HCT116 (cell line): ENCODE data around the gene MYDGF. TPM values are rescaled to one million over a fixed set of nuclear protein-coding genes. Genes with fewer than 3 reads are reported as not detected.
A peak's percentile ranks its signal among the peaks of the same experiment; 100 is the strongest.

ENCODE experiments used
- ATAC-seq: fragments of 200-7000 bp; cut with Tn5 transposase; 2 replicates; pipeline ENCODE4 v1.9.1; 2020; ENCODE audit warnings: mild to moderate bottlenecking, moderate library complexity
- BruUV-seq: library from RNA; stranded (reverse); fragments of 400-500 nt; replicated peaks from 2 replicates; lab custom pipeline; 2021; lab: Mats Ljungman, UMichigan
- CTCF ChIA-PET: fragments of 300-600 bp; sonication (Branson Sonifier 250); formaldehyde crosslinking; loops from one replicate; lab custom pipeline; 2021; ENCODE audit warnings: antibody characterized with exemption; lab: Charles Lee
- POLR2A ChIA-PET: fragments of 300-600, 350-600 bp; sonication (Branson Sonifier 250); formaldehyde crosslinking; loops from one replicate; lab custom pipeline; 2021; ENCODE audit warnings: antibody characterized with exemption; lab: Charles Lee
- RAD21 ChIA-PET, 2 experiments: fragments of 300-600 bp; sonication (Branson Sonifier 250); formaldehyde crosslinking; loops; one replicate each; lab custom pipeline; 2023; ENCODE audit warnings: low total read pairs in 2 of 2; ENCODE audit not compliant: uncharacterized antibody in 2 of 2, unreplicated experiment in 2 of 2, low non-redundant PET in 1 of 2; lab: Charles Lee
- DNase-seq: peaks from one replicate; pipeline ENCODE4 v3.0.0-alpha.2; 2010; ENCODE audit warnings: low read depth, low spot score
- H2AFZ ChIP-seq: fragments of 200-600 bp; shearing (Covaris generic), sonication (generic); 2 replicates; pipeline ENCODE4 v1.6.1; 2017; ENCODE audit warnings: low read depth, mixed run types, mixed read lengths, antibody characterized with exemption, low read length; ENCODE audit not compliant: poor library complexity, severe bottlenecking
- H3K27ac ChIP-seq: 2 replicates; pipeline ENCODE4 v1.5.1; 2012; ENCODE audit warnings: low read depth, low read length
- H3K27me3 ChIP-seq: fragments of 200-600 bp; sonication (generic); 2 replicates; pipeline ENCODE4 v1.6.1; 2016; ENCODE audit warnings: mixed run types, low read length, mixed read lengths; ENCODE audit not compliant: insufficient read depth
- H3K36me3 ChIP-seq, 2 experiments: fragments of 200-500 bp in 1 of 2; fragments of 200-600 bp in 1 of 2; sonication (Bioruptor generic) in 1 of 2; sonication (generic) in 1 of 2; 2 replicates each; pipeline versions ENCODE4 v1.5.1 to v1.6.1; 2014 to 2016; ENCODE audit warnings: low read length in 2 of 2, inconsistent platforms in 1 of 2, mixed read lengths in 1 of 2, mixed run types in 1 of 2; ENCODE audit not compliant: insufficient read depth in 2 of 2, control insufficient read depth in 1 of 2
- H3K4me1 ChIP-seq, 2 experiments: fragments of 200-600 bp in 1 of 2; sonication (generic) in 1 of 2; 2 replicates each; pipeline versions ENCODE4 v1.5.1 to v1.6.1; 2012 to 2017; ENCODE audit warnings: low read length in 2 of 2, inconsistent platforms in 1 of 2, mild to moderate bottlenecking in 1 of 2, mixed read lengths in 1 of 2, mixed run types in 1 of 2, moderate library complexity in 1 of 2; ENCODE audit not compliant: insufficient read depth in 2 of 2, control insufficient read depth in 1 of 2
- H3K4me2 ChIP-seq: fragments of 200-600 bp; sonication (generic); 2 replicates; pipeline ENCODE4 v1.6.1; 2017; ENCODE audit warnings: mixed run types, low read length, mixed read lengths
- H3K4me3 ChIP-seq, 2 experiments: fragments of 200-600 bp in 1 of 2; sonication (generic) in 1 of 2; replicated peaks in 1 of 2; 2 replicates each; pipeline ENCODE4 v1.5.1; 2011 to 2016; ENCODE audit warnings: low read length in 2 of 2, control low read depth in 1 of 2, low read depth in 1 of 2, mild to moderate bottlenecking in 1 of 2, mixed read lengths in 1 of 2, mixed run types in 1 of 2
- H3K79me2 ChIP-seq: fragments of 200-600 bp; sonication (generic); 2 replicates; pipeline ENCODE4 v1.6.1; 2017; ENCODE audit warnings: mild to moderate bottlenecking, mixed run types, low read length, moderate library complexity, mixed read lengths; ENCODE audit not compliant: insufficient read depth
- H3K9ac ChIP-seq: fragments of 200-600 bp; sonication (generic); 2 replicates; pipeline ENCODE4 v1.6.1; 2016; ENCODE audit warnings: low read length, mixed read lengths
- H3K9me2 ChIP-seq: fragments of 200-600 bp; sonication (generic), shearing (Covaris generic); 2 replicates; pipeline ENCODE4 v1.6.1; 2017; ENCODE audit warnings: mixed run types, mild to moderate bottlenecking, moderate library complexity; ENCODE audit not compliant: insufficient read depth
- H3K9me3 ChIP-seq, 2 experiments: fragments of 200-500 bp in 1 of 2; fragments of 200-600 bp in 1 of 2; sonication (Bioruptor generic) in 1 of 2; sonication (generic) in 1 of 2; 2 replicates each; pipeline ENCODE4 v1.6.1; 2014 to 2017; ENCODE audit warnings: low read length in 2 of 2, mixed read lengths in 2 of 2, inconsistent platforms in 1 of 2, low read depth in 1 of 2, mild to moderate bottlenecking in 1 of 2, mixed run types in 1 of 2, moderate library complexity in 1 of 2; ENCODE audit not compliant: control insufficient read depth in 1 of 2, insufficient read depth in 1 of 2
- H4K20me1 ChIP-seq: fragments of 200-600 bp; sonication (generic), shearing (Covaris generic); 2 replicates; pipeline ENCODE4 v1.6.1; 2017; ENCODE audit warnings: mixed run types, mild to moderate bottlenecking, moderate library complexity; ENCODE audit not compliant: insufficient read depth
- EGR1 ChIP-seq: IDR thresholded peaks from 2 replicates; pipeline ENCODE4 v1.6.1; 2012; ENCODE audit warnings: low read depth
- EZH2 ChIP-seq: fragments of 200-600 bp; sonication (generic); IDR thresholded peaks from 2 replicates; pipeline ENCODE4 v1.6.1; 2017; ENCODE audit warnings: antibody characterized with exemption, mixed run types
- FOSL1 ChIP-seq: IDR thresholded peaks from 2 replicates; pipeline ENCODE4 v1.6.1; 2012; ENCODE audit warnings: low read depth
- JUND ChIP-seq: IDR thresholded peaks from 2 replicates; pipeline ENCODE4 v1.6.1; 2012
- MAX ChIP-seq: IDR thresholded peaks from 2 replicates; pipeline ENCODE4 v1.6.1; 2012
- POLR2A ChIP-seq: IDR thresholded peaks from 2 replicates; pipeline ENCODE4 v1.7.0; 2011; ENCODE audit warnings: borderline replicate concordance; ENCODE audit not compliant: insufficient read depth, insufficient read length; ENCODE audit errors: extremely low read depth
- SIN3A ChIP-seq: IDR thresholded peaks from 2 replicates; pipeline ENCODE4 v1.6.1; 2012; ENCODE audit warnings: low read depth
- SRF ChIP-seq: IDR thresholded peaks from 2 replicates; pipeline ENCODE4 v1.6.1; 2012; ENCODE audit warnings: low read depth
- ZFX ChIP-seq: fragments of 450-650 bp; IDR thresholded peaks from 2 replicates; pipeline ENCODE4 v1.6.1; 2017
- intact Hi-C: fragments of 100-400 bp; cut with micrococcal nuclease; formaldehyde crosslinking; loops from 2 replicates; pipeline ENCODE4 v1.10.0; 2022
- total RNA-seq: library from RNA; stranded (reverse); gene quantifications from one replicate; pipeline ENCODE4 v1.2.1, GENCODE V29; 2021; ENCODE audit not compliant: unreplicated experiment
- TF ChIP-seq, protein P1 (sequence below): IDR thresholded peaks from 2 replicates; pipeline ENCODE4 v1.6.1; 2012

MYDGF gene
- total RNA-seq, 1 experiment from 2014 or later = 110 TPM

GRCh38 chr19:4638317-4638716 lies 31.8 kb downstream of the MYDGF start:
- ChIA-PET RAD21 (no interaction called here), POLR2A (interaction anchor here (1.2 to 1.8 kb wide), 2 partner anchors 61 to 103 kb away, joined by 3 to 4 read pairs; partner anchors contain the start of gene PLIN5), CTCF (interaction anchor here (0.7 to 3.3 kb wide), 3 partner anchors 41 to 171 kb away, joined by 3 to 29 read pairs (median 3); no protein-coding TSS in a partner anchor)
- ATAC-seq (no peak), DNase-seq (no peak)
- Histone ChIP-seq H3K9me3 (no peaks in the 10 kb centered on the region), H3K27ac (peak overlapping the region; percentile 62), H3K36me3 (0 out of 4 replicates have a peak, but pooled peaks cover 0 to 3% of the 10 kb centered on the region in 2 experiments), H3K4me3 (no peak overlapping the region), H4K20me1 (no peaks in the 10 kb centered on the region), H3K79me2 (peaks cover 31% of the 10 kb centered on the region), H3K4me1 (peaks cover 32 to 62% of the 10 kb centered on the region in 2 experiments), H3K27me3 (no peaks in the 10 kb centered on the region), H3K9me2 (no peaks in the 10 kb centered on the region), H3K9ac (peak overlapping the region; percentile 62), H2AFZ (no peak overlapping the region), H3K4me2 (peak overlapping the region; percentile 81; the same call in 1 of the 2 replicates)
- TF ChIP-seq, protein P1, sequence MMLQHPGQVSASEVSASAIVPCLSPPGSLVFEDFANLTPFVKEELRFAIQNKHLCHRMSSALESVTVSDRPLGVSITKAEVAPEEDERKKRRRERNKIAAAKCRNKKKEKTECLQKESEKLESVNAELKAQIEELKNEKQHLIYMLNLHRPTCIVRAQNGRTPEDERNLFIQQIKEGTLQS = no peak
- TF ChIP-seq SIN3A (no peak), EGR1 (no peak), JUND (no peak), ZFX (peak; percentile 40; the same call in 1 of the 2 replicates), POLR2A (no peak), EZH2 (no peak), MAX (no peak)
- intact Hi-C loops = no loop called here
- BruUV-seq = no TSS peak

GRCh38 chr19:4636761-4637160 lies 33.4 kb downstream of the MYDGF start:
- no peaks in the 10 kb centered on the region for H3K9me3 ChIP-seq
- CTCF ChIA-PET = interaction anchor here (0.6 to 3.3 kb wide), 19 partner anchors 9 to 370 kb away, joined by 3 to 29 read pairs (median 5); partner anchors contain the start of genes FEM1A and PLIN5
- 0 out of 4 replicates have a peak, but pooled peaks cover 0 to 2% of the 10 kb centered on the region in 2 experiments for H3K36me3 ChIP-seq
- H3K27ac ChIP-seq = peak overlapping the region; percentile 30; the same call in 1 of the 2 replicates
- RAD21 ChIA-PET = interaction anchor here in 1 of 2 experiments (0.6 kb wide), 1 partner anchor 185 kb away, joined by 3 read pairs; no protein-coding TSS in a partner anchor
- no peak for DNase-seq
- peak overlapping the region; percentile 90 for H3K4me2 ChIP-seq
- H3K4me1 ChIP-seq = peaks cover 32 to 63% of the 10 kb centered on the region in 2 experiments
- ATAC-seq = no peak
- H4K20me1 ChIP-seq = no peaks in the 10 kb centered on the region
- TF ChIP-seq SRF = no peak
- TF ChIP-seq FOSL1 = no peak
- no peak for TF ChIP-seq POLR2A
- TF ChIP-seq, protein P1 = no peak
- no peak for TF ChIP-seq EZH2
- H3K79me2 ChIP-seq = peaks cover 23% of the 10 kb centered on the region
- no peak overlapping the region for H2AFZ ChIP-seq
- POLR2A ChIA-PET = interaction anchor here (0.6 to 1.8 kb wide), 3 partner anchors 13 to 165 kb away, joined by 4 read pairs; partner anchors contain the start of gene HDGFL2
- H3K9me2 ChIP-seq = no peaks in the 10 kb centered on the region
- H3K27me3 ChIP-seq = no peaks in the 10 kb centered on the region
- intact Hi-C loops = loop anchor here (1.0 to 2.0 kb wide), 2 partner anchors 78 to 114 kb away; no protein-coding TSS in a partner anchor
- peak overlapping the region; percentile 58; the same call in 1 of the 2 replicates for H3K9ac ChIP-seq
- no TSS peak for BruUV-seq
- peak overlapping the region; percentile 19 to 55; a peak in 2 of 4 replicates for H3K4me3 ChIP-seq
